ENCODE results near the gene FASTK.

FASTK gene

DNA sequence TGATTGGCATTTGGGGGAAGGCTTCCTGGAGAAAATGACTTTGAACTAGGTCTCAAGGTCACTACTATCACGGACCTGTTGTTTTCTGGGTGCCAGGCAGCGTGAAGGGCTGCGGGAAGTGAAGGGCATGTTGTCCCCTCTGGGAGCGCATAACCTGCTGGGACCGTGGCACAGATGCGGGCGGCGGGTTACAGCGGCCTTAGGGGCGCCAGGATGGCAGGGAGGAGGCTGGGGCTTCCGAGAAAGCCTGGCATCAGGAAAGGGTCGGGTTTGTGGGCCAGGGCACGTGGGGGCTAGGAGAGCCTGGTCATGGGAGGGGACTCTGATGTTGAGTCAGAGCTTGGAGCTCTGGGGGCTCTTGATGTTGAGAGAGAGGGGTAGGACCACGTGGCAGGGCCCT, 15.1 kb downstream of the FASTK start:
- DNase-seq (ENCODE audit: low read depth in 2 of 2), result no peak

GRCh38 chr7:151064993-151065392, 15.6 kb downstream of the FASTK start:
- no peak for DNase-seq (ENCODE audit: low read depth in 2 of 2)

- DNase-seq (ENCODE audit: low read depth in 2 of 2), result no peak
Observed at GRCh38 chr7:151064454-151064853, 16.2 kb downstream of the FASTK start.

DNA sequence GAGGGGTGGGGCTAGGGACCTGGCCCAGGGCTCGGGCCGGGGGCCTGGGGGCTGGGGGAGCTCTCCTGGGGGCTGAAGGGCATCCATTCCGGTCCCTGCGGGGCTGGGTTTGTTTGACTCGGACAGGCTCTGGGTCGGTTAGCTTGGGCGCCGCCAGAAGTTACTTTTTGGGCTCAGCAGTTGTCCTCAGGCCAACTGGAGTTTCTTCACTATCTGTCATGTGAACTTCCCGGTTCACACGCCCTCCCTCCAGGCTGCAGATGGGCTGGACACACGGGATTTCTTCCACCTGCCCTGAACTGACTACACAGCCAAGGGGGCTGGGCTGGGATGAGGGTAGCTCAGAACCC, 17.4 kb downstream of the FASTK start:
- no peak for DNase-seq (ENCODE audit: low read depth in 2 of 2)

DNA sequence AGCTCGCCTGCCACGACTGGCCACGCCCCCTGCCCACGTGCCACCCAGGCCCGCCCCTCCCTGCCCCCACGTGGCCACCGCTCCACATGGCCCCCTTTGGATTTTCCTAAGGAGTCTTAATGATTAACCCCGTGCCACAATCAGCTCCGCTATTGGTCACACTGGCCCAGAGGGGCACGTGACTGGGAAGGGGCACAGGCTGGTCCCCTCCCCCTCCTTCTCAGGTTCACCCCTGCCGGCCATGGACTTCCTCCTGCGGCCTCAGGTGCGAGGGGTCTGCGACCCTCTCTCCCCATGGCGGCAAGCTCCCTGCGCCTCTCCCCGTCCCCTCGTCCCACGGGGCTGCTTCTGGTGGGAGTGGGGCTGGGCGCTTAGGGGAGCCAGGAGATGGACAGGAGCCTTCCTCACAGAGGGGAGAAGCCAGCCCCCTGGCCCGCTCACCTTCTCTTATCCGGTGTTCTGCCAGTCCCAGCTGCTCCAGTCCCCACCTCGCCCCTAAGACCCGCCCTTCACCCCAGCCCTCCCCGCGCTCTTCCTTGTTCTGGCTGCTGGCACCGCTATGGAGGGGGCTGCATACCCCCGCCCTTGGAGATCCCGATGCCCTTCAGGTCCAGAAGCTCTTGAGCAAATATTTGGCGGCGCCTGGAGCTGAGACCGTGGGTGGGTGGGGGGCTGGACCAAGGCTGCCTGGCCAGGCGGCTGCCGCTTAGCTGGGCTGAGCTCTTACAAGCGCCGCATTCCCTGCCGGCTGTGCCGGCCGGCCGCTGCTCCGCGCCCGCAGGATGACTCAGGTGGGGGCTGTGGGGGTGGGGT, 18.0 kb downstream of the FASTK start:
- no peak for DNase-seq (ENCODE audit: low read depth in 2 of 2)

- DNase-seq (ENCODE audit: low read depth in 2 of 2), result no peak
Observed at GRCh38 chr7:151062111-151062398, 18.6 kb downstream of the FASTK start.

- no peak for DNase-seq (ENCODE audit: low read depth in 2 of 2)
Observed at GRCh38 chr7:151061213-151062110, 19.1 kb downstream of the FASTK start.

GRCh38 chr7:151060416-151061212, 20.0 kb downstream of the FASTK start:
- no peak for DNase-seq (ENCODE audit: low read depth in 2 of 2)

GRCh38 chr7:151060113-151060415, 20.5 kb downstream of the FASTK start:
- DNase-seq (ENCODE audit: low read depth in 2 of 2), result no peak

DNA sequence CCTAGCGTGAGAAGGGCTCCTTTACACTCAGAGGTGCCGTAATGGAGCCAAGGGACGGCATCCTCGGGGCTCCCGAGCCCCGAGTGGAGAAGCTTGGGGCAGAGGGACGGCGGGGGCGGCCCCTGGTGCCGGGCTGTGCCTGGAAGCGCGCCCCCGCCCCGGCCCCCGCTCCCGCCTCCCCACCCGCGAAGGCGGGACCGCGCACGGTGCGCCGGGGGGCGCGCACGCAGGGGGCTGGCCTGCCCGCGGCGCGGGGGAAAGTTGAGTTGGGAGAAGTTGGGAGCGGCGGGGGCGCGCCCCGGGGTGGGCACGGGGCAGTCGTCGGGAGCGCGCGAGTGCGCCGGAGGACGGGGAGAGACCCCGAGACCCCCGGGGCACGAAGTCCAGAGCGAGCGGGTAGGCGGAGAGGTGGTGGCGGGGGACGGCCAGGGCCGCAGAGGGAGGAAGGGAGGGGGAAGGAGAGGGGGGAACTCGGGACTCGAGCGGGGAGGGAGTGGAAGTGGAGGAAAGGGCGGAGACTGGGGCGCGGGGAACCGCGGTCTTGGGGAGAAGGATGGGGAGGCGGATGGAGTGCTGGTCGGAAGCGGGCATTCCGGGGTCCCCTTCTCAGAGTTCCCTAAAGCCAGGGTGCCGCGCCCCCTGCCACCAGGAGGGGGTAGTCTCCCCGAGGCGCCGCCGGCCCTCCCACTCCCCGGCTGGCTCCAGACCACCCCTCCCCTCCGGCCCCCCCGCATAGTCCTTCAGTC, 21.1 kb downstream of the FASTK start, which contains the start of gene SLC4A2:
Gene SLC4A2 (plus strand): TSS at position 223 of the 746 bp plus-strand sequence. CDS start 2,399 bp downstream, outside the sequence.
- DNase-seq (ENCODE audit: low read depth in 2 of 2), result peak in 1 of 2 donors; percentile 61

DNA sequence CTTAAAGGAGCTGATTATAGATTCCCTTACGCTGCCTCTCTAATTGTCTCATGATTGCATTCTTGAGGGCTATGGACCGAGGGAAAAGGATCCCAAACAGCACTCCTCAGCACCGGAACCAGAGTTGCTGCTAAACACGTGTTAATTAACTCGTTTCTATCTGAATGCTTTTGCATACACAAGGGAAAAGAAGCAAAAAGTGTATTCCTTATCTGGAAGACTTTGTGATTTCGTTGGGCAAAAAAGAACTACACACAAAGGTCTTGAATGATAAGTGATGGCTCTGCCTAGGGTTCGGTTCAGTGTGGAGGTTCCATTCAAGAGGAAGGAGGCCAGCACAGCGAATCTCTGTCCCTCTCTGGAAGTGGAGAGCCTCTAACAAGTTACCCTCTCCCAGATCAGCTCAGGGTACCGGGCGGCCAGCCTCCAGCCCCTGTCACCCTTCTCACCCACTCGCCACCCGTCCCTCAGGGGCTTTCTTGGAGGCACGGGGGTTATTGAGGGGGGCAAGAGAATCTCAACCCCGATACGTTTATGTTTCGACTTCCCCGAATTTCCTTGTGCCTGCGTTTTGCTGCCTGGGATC, 21.7 kb downstream of the FASTK start:
- no peak for DNase-seq (ENCODE audit: low read depth in 2 of 2)

DNA sequence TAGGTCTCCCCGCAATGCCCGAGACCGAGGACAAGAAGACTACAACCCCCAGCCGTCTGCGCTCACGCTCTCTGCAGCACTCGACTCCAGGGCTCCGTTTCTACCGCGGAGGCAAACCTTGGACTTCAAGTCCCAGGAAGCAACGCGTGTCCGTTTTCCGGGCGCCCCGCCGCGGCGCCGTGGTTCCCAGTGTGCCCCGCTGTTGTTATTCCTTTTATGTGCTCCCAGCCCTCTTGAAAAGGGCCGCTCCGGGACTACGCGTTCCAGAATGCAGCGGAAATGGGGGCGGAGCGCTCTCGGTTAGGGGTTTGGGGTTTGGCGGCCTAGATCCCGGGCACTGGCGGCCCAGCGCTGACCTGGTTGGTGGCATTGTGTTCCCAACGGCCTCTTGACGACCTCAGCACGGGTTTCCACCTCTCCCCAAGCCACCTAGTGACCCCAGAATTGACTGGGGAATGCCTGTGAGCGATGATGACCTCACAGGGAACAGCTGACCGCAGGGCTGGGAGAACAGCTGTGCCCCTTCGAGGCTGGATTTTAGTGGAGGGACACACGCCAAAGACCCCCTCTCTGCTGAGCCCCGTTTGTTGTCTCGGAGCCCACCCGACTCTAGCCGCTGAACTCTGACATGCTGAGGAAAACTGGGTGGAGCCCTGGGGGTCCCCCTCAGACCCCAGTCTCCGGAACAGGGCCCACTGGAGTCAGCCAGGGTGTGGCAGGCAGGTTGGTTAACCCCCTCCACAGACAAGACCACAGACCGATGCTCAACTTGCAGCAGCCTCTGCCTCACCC, 22.4 kb downstream of the FASTK start:
- peak; percentile 96 for DNase-seq (ENCODE audit: low read depth in 2 of 2)

- no peak for DNase-seq (ENCODE audit: low read depth in 2 of 2)
Observed at GRCh38 chr7:151057506-151057988, 23.1 kb downstream of the FASTK start, which contains the start of gene CDK5. Gene CDK5 (minus strand): TSS chr7:151057897. CDS start chr7:151057848, 49 bp downstream.

DNA sequence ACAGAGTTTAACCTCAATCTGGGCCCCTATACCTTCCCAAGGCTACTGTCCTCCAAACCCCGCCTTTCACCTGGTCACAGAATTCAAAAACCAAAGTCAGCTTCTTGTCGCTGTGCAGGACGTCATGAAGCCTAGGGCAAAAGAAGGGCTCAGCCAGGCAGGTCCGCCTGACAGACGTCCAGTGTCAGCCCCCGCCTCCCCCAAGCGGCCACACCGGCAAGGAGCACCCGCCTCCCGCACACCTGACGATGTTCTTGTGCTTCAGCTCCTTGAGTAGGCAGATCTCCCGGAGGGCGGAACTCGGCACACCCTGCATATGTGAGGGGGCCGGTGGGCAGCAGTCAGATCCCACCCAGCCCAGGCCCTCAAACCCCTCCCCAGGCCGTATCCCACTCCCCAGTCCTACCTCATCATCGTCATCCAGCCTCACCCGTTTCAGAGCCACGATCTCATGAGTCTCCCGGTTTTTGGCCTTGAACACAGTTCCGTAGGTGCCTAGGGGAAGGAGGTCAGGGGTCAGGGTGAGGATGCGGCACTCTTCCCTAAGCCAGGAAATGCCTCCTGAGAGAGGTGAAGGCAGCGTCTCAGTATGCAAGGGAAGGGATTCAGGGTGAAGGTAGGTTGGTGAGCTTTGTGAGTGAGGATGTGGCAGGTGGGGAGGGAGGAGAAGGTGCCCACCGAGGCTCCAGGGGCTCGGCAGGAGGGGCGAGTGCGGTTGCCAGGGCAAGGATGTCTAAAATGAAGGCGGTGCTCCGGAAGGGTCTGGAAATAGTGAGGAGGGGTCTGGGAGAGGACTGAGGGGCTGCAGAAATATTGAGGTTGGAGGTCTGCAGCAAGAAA, 23.7 kb downstream of the FASTK start:
- DNase-seq (ENCODE audit: low read depth in 2 of 2), result no peak

DNA sequence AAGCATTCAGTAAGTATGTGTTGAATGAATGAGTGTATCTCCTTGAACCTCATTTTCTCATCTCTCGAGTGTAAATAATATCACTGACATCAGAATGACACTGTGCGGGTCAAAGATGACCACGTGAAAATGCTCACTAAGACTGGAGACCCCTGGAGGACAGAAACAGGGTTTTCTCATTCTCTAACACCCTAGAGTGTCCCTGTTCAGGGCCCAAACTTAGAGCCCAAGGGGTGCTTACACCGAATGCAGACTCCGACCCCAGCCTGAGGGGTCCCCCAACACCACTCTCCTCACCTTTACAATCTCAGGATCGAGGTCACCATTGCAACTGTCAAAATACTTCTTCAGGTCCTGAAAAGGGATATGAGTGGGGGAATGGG, 24.3 kb downstream of the FASTK start:
- no peak for DNase-seq (ENCODE audit: low read depth in 2 of 2)

GRCh38 chr7:151053751-151054150, 26.9 kb downstream of the FASTK start:
- DNase-seq (ENCODE audit: low read depth in 2 of 2), result no peak

DNA sequence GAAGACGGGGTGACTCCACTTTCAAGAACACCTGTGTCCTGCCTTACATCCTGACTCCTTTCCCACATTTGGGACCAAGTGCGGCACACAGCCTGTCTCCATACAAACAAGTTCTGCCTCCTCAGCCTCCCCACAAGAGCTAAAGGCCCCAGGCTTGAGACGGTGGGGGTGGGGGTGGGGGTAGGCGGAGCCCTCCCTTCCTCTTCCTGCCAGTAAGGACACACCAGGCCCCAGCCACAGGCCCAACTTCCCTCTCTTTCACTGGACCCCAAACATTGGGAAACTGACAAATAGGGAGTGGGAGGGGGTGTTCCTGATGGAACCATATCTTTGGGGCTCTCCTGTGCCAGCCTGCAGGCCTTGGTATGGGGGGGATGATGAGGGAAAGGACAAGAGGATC, 27.5 kb downstream of the FASTK start:
- no peak for DNase-seq (ENCODE audit: low read depth in 2 of 2)

DNA sequence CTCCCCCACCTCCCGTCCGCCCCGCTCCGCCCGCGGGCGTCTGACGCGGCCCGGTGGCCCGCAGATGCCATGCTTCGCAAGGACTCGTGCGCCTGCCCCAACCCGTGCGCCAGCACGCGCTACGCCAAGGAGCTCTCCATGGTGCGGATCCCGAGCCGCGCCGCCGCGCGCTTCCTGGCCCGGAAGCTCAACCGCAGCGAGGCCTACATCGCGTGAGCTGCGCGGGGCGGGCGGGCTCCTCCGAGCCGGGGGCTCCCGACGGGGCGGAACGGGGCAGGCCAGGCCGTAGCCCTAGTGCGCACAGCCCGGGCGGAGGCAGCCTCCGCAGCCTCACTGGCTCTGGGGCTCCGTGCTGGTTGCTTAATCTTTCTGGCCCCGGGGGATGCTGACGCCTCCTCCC, 29.5 kb downstream of the FASTK start:
- DNase-seq (ENCODE audit: low read depth in 2 of 2), result peak in 1 of 2 donors; percentile 33

GRCh38 chr7:151048911-151049463, 31.6 kb downstream of the FASTK start:
- DNase-seq (ENCODE audit: low read depth in 2 of 2), result no peak
